ENCODE results near the gene PRKCB.
"Not testable (repeated sequence)": the region's sequence is repeated elsewhere in the genome, so short reads cannot be mapped to it uniquely, and the experiment has no call there.

The PRKCB gene

GRCh38 chr16:24108090-24108489 is 272.3 kb downstream of the PRKCB start:
- not testable (repeated sequence) for DNase-seq

GRCh38 chr16:24111724-24112302 is 276.0 kb downstream of the PRKCB start:
- no peak for DNase-seq

GRCh38 chr16:24113115-24113745 is 277.4 kb downstream of the PRKCB start:
- no peak for DNase-seq

- no peak for DNase-seq
Observed at GRCh38 chr16:24114876-24115275, 279.1 kb downstream of the PRKCB start.

- no peak for DNase-seq
Observed at GRCh38 chr16:24116046-24116776, 280.4 kb downstream of the PRKCB start.

GRCh38 chr16:24116989-24117388 is 281.2 kb downstream of the PRKCB start:
- DNase-seq, result no peak

GRCh38 chr16:24117680-24118079 is 281.9 kb downstream of the PRKCB start:
- DNase-seq, result no peak

GRCh38 chr16:24118126-24118821 is 282.5 kb downstream of the PRKCB start:
- DNase-seq, result no peak

- DNase-seq, result no peak
Observed at GRCh38 chr16:24119807-24120206, 284.0 kb downstream of the PRKCB start.

- DNase-seq, result no peak
Observed at GRCh38 chr16:24123275-24123674, 287.5 kb downstream of the PRKCB start.

GRCh38 chr16:24124291-24124690 is 288.5 kb downstream of the PRKCB start:
- no peak for DNase-seq

- no peak for DNase-seq
Observed at GRCh38 chr16:24125214-24125613, 289.4 kb downstream of the PRKCB start.

GRCh38 chr16:24129412-24129918 is 293.7 kb downstream of the PRKCB start:
- no peak for DNase-seq

- DNase-seq, result no peak
Observed at GRCh38 chr16:24130494-24131085, 294.8 kb downstream of the PRKCB start.

- DNase-seq, result no peak
Observed at GRCh38 chr16:24131294-24131693, 295.5 kb downstream of the PRKCB start.

- no peak for DNase-seq
Observed at GRCh38 chr16:24132048-24132796, 296.4 kb downstream of the PRKCB start.

- no peak for DNase-seq
Observed at GRCh38 chr16:24132797-24133155, 297.0 kb downstream of the PRKCB start.

- DNase-seq, result no peak
Observed at GRCh38 chr16:24135624-24136565, 300.1 kb downstream of the PRKCB start.

GRCh38 chr16:24138024-24138423 is 302.2 kb downstream of the PRKCB start:
- no peak for DNase-seq

- no peak for DNase-seq
Observed at GRCh38 chr16:24138575-24138974, 302.8 kb downstream of the PRKCB start.

- DNase-seq, result no peak
Observed at GRCh38 chr16:24139282-24139681, 303.5 kb downstream of the PRKCB start.
